ENCODE data around the gene C16orf86.

C16orf86 gene

DNA sequence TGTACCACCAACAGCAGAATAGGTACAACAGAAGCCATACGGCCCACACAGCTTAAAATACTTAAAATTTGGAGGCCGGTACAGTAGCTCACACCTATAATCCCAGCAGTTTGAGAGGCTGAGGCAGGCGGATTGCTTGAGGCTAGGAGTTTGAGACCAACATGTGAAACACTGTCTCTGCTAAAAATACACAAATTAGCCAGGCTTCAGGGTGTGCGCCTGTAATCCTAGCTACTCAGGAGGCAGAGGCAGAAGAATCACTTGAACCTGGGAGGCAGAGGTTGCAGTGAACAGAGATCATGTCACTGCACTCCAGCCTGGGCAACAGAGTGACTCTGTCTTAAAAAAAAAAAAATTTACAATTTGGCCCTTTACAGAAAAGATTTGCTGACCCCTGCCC lies 35.5 kb downstream of the C16orf86 start:
- Histone ChIP-seq H3K9ac (ENCODE audit: low read depth, low read length) (no peak overlapping the region), H3K36me3 (ENCODE audit: insufficient read depth, low read length) (peaks cover 11% of the 10 kb centered on the region; the same call in 1 of the 2 replicates), H3K27ac (ENCODE audit: low read depth, low read length) (no peak overlapping the region), H3K4me1 (ENCODE audit: insufficient read depth, low read length) (no peaks in the 10 kb centered on the region), H3K27me3 (ENCODE audit: insufficient read depth, low read length) (no peaks in the 10 kb centered on the region), H3K9me3 (ENCODE audit: insufficient read depth, low read depth, low read length) (no peaks in the 10 kb centered on the region), H3K4me3 (ENCODE audit: low read length) (no peak overlapping the region)
- 96% methylated on average over 4 of the region's 4 CpGs for WGBS

DNA sequence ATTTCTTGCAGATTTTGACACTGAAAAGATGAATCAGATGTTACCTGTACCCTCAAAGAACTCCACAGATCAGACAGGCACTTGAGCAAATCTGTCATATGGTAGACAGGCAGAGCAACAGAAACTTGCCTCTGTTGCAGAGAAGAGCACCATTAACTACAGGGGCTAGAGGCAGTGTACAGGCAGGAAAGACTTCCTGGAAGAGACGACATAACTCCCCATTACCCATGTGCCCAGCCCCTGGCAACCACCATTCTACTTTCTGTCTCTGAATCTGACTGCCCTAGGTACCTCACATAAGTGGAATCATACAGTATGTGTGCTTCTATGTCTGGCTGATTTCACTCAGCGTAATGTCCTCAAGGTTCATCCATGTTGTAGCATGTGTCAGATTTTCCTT lies 37.0 kb downstream of the C16orf86 start:
- Histone ChIP-seq H3K27me3 (ENCODE audit: insufficient read depth, low read length) (no peaks in the 10 kb centered on the region), H3K4me1 (ENCODE audit: insufficient read depth, low read length) (no peaks in the 10 kb centered on the region), H3K9ac (ENCODE audit: low read depth, low read length) (no peak overlapping the region), H3K36me3 (ENCODE audit: insufficient read depth, low read length) (peaks cover 7% of the 10 kb centered on the region; the same call in 1 of the 2 replicates), H3K27ac (ENCODE audit: low read depth, low read length) (no peak overlapping the region), H3K4me3 (ENCODE audit: low read length) (no peak overlapping the region), H3K9me3 (ENCODE audit: insufficient read depth, low read depth, low read length) (no peaks in the 10 kb centered on the region)
- 81% methylated on average over 2 of the region's 2 CpGs for WGBS

DNA sequence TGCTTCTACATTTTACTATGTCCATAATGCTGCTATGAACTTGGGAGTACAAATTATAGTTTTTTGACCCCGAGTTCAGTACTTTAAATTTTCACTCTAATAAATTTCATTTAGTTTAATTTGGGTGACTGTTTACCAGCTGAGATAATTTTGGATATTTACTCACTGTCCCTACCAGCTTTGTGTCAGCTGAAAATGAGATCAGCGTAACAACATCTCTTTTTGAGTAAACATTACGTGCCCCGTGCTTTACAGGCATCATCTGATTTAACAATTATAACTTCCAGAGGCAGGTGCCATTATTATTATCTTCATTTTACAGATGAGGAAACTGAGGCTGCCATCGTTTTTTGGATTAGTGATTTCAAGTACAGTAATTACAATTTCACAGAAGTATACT lies 37.5 kb downstream of the C16orf86 start:
- H3K9ac ChIP-seq (ENCODE audit: low read depth, low read length), result no peak overlapping the region
- 91% methylated on average over 4 of the region's 5 CpGs for WGBS

DNA sequence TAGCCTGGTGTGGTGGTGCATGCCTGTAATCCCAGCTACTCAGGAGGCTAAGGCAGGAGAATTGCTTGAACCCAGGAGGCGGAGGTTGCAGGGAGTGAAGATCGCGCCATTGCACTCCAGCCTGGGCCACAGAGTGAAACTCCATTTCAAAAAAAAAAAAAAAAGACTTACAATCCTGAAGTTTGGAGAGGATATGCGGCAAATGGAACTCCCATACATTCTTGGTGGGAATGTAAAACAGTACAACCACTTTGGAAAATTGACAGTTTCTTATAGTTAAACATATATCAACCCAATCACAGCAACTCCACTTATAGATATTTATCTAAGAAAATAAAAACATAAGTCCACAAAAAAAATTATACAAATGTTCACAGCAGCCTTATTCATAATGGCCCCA lies 40.6 kb downstream of the C16orf86 start:
- WGBS, result over 99% methylated on average over 3 of the region's 4 CpGs
- Histone ChIP-seq H3K9me3 (ENCODE audit: insufficient read depth, low read depth, low read length) (no peaks in the 10 kb centered on the region), H3K4me3 (ENCODE audit: low read length) (no peak overlapping the region), H3K36me3 (ENCODE audit: insufficient read depth, low read length) (peaks cover 2% of the 10 kb centered on the region; the same call in 1 of the 2 replicates), H3K9ac (ENCODE audit: low read depth, low read length) (no peak overlapping the region), H3K27ac (ENCODE audit: low read depth, low read length) (no peak overlapping the region), H3K4me1 (ENCODE audit: insufficient read depth, low read length) (peaks cover 8% of the 10 kb centered on the region; the same call in 1 of the 2 replicates), H3K27me3 (ENCODE audit: insufficient read depth, low read length) (no peaks in the 10 kb centered on the region)

More for the DNA sequence above, 37.5 kb downstream of the C16orf86 start:
- no peak overlapping the region for H3K4me3 ChIP-seq (ENCODE audit: low read length)
- H3K9me3 ChIP-seq (ENCODE audit: insufficient read depth, low read depth, low read length), result no peaks in the 10 kb centered on the region
- H3K27ac ChIP-seq (ENCODE audit: low read depth, low read length), result no peak overlapping the region
- no peaks in the 10 kb centered on the region for H3K27me3 ChIP-seq (ENCODE audit: insufficient read depth, low read length)
- peaks cover 2% of the 10 kb centered on the region; the same call in 1 of the 2 replicates for H3K36me3 ChIP-seq (ENCODE audit: insufficient read depth, low read length)
- H3K4me1 ChIP-seq (ENCODE audit: insufficient read depth, low read length), result peaks cover 4% of the 10 kb centered on the region; the same call in 1 of the 2 replicates

DNA sequence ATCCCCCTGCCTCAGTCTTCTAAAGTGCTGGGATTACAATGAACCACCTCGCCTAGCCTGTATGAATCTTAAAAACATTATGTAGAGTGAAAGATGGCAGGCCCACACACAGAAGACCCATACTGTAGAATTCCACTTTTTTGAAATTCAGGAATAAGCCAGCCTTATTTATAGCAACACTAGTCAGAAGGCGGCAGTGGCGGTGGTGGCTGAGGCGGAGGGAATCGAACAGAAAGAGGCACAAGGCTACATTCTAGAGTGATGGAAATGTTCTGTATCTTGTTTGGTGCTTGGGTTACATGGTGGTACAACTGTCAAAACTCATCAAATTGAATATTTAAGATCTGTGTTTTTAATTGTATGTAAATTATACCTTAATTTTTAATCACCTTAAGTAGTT lies 41.2 kb downstream of the C16orf86 start:
- H3K4me1 ChIP-seq (ENCODE audit: insufficient read depth, low read length), result peaks cover 8% of the 10 kb centered on the region; the same call in 1 of the 2 replicates
- no peak overlapping the region for H3K9ac ChIP-seq (ENCODE audit: low read depth, low read length)
- peaks cover 2% of the 10 kb centered on the region; the same call in 1 of the 2 replicates for H3K36me3 ChIP-seq (ENCODE audit: insufficient read depth, low read length)
- WGBS, result 95% methylated on average over 5 of the region's 5 CpGs
- no peaks in the 10 kb centered on the region for H3K9me3 ChIP-seq (ENCODE audit: insufficient read depth, low read depth, low read length)
- H3K4me3 ChIP-seq (ENCODE audit: low read length), result no peak overlapping the region
- no peaks in the 10 kb centered on the region for H3K27me3 ChIP-seq (ENCODE audit: insufficient read depth, low read length)
- H3K27ac ChIP-seq (ENCODE audit: low read depth, low read length), result no peak overlapping the region

DNA sequence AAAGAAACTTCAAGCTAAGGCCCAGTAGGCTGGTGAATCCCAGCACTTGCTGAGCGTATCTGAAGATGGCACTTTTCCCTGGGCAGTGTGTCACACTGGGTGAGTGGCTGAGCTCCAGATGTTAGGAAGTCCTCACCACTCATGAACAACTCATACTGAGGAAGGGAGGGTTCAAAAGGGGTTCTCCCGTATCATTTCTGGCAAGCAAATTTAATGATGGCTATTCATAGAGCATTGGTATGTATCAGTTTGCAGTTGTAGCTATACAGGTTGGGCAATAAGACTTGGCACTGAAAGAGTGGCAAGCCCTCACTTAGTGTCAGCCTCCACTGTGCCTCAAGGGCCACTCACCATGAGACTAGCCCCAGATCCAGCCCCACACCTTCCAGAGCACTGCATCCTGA lies 41.8 kb downstream of the C16orf86 start:
- Histone ChIP-seq H3K9ac (ENCODE audit: low read depth, low read length) (no peak overlapping the region), H3K4me3 (ENCODE audit: low read length) (no peak overlapping the region), H3K27ac (ENCODE audit: low read depth, low read length) (no peak overlapping the region), H3K9me3 (ENCODE audit: insufficient read depth, low read depth, low read length) (no peaks in the 10 kb centered on the region), H3K4me1 (ENCODE audit: insufficient read depth, low read length) (peaks cover 8% of the 10 kb centered on the region; the same call in 1 of the 2 replicates), H3K36me3 (ENCODE audit: insufficient read depth, low read length) (peaks cover 2% of the 10 kb centered on the region; the same call in 1 of the 2 replicates), H3K27me3 (ENCODE audit: insufficient read depth, low read length) (no peaks in the 10 kb centered on the region)
- 96% methylated on average over 2 of the region's 2 CpGs for WGBS

DNA sequence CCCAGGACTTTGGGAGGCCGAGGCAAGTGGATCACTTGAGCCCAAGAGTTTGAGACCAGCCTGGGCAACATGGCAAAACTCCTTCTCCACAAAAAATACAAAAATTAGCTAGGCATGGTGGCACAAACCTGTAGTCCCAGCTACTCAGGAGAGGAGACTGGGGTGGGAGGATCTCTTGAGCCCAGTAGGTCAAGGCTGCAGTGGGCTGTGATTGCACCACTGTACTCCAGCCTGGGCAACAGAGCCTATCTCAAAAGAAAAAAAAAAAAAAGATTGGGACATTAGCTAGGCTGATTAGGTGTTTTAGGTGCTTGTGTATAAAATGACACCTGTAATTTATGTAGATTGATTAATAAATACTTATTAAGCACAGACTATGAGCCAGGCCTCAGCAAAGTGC lies 42.4 kb downstream of the C16orf86 start:
- no peak overlapping the region for H3K27ac ChIP-seq (ENCODE audit: low read depth, low read length)
- 92% methylated on average over 1 of the region's 1 CpG for WGBS
- H3K4me1 ChIP-seq (ENCODE audit: insufficient read depth, low read length), result peaks cover 11% of the 10 kb centered on the region; the same call in 1 of the 2 replicates
- H3K36me3 ChIP-seq (ENCODE audit: insufficient read depth, low read length), result peaks cover 2% of the 10 kb centered on the region; the same call in 1 of the 2 replicates
- H3K9ac ChIP-seq (ENCODE audit: low read depth, low read length), result no peak overlapping the region
- no peak overlapping the region for H3K4me3 ChIP-seq (ENCODE audit: low read length)
- no peaks in the 10 kb centered on the region for H3K9me3 ChIP-seq (ENCODE audit: insufficient read depth, low read depth, low read length)
- no peaks in the 10 kb centered on the region for H3K27me3 ChIP-seq (ENCODE audit: insufficient read depth, low read length)

DNA sequence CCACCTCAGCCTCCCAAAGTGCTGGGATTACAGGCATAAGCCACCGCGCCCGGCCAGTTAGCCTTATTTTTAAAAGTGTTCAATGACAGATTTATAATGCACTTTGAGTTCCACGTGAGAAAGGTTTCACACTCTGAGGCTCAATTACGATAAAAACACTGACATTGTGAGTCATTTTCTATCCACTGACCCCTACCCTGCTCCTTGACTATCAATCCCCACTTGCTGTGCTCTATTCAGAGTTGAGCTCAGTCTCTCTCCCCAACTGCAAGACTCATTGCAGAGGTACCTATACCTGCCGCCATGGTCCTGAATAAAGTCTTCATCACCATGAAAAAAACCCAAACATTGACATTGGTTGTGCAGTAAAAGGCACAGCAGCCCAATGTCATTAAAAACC lies 44.0 kb downstream of the C16orf86 start:
- H3K27me3 ChIP-seq (ENCODE audit: insufficient read depth, low read length), result no peaks in the 10 kb centered on the region
- H3K27ac ChIP-seq (ENCODE audit: low read depth, low read length), result no peak overlapping the region
- peaks cover 11% of the 10 kb centered on the region; the same call in 1 of the 2 replicates for H3K4me1 ChIP-seq (ENCODE audit: insufficient read depth, low read length)
- no peaks in the 10 kb centered on the region for H3K36me3 ChIP-seq (ENCODE audit: insufficient read depth, low read length)
- WGBS, result 90% methylated on average over 6 of the region's 6 CpGs
- no peak overlapping the region for H3K9ac ChIP-seq (ENCODE audit: low read depth, low read length)
- no peak overlapping the region for H3K4me3 ChIP-seq (ENCODE audit: low read length)
- H3K9me3 ChIP-seq (ENCODE audit: insufficient read depth, low read depth, low read length), result no peaks in the 10 kb centered on the region

DNA sequence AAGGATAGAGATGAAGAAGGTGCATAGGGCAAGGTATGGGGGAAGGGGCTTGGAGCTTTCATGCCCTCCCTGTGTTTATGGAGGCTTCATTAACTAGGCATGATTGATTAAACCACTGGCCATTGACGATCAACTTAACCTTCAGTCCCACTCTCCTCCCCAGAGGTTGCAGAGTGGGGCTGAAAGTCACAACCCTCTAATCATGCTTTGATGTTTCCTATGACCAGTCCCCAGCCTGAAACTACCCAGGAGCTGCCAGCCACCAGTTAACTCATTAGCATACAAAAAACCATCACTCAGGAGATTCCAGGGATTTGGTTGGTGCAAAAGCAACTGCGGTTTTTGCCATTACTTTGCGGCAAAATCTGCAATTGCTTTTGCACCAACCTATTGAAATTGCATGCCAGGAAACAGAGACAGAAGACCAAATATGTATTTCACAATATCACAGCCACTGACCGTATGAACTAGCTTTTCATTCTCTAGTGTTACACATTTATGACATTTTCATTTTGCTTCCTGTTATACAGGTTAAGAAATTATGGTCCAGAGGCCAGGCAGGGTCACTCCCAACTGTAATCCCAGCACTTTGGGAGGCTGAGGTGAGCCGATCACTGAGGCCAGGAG lies 47.1 kb downstream of the C16orf86 start:
- Histone ChIP-seq H3K4me1 (ENCODE audit: insufficient read depth, low read length) (peaks cover 13% of the 10 kb centered on the region), H3K9ac (ENCODE audit: low read depth, low read length) (no peak overlapping the region), H3K27me3 (ENCODE audit: insufficient read depth, low read length) (no peaks in the 10 kb centered on the region), H3K36me3 (ENCODE audit: insufficient read depth, low read length) (peaks cover 4% of the 10 kb centered on the region; the same call in 1 of the 2 replicates), H3K4me3 (ENCODE audit: low read length) (no peak overlapping the region), H3K9me3 (ENCODE audit: insufficient read depth, low read depth, low read length) (no peaks in the 10 kb centered on the region), H3K27ac (ENCODE audit: low read depth, low read length) (no peak overlapping the region)
- 71% methylated on average over 5 of the region's 5 CpGs for WGBS

DNA sequence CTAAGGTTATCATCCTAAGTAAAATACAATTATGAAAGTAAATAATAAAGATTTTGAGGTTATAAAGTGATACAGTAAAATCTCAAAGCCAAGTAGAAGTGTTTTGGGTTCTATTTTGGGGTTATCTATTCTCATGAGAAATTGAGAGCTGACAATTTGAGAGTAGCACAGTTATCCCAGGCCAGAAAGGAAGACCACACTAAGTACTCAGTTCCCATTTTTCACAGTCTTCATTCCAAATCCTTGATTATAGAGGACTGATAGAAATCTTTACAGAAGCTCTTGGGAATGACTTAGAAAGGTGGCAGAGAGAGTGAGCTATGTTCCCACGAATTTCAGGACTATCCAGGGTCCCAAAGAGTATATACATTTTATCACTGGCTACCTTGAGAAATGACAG lies 47.9 kb downstream of the C16orf86 start:
- Histone ChIP-seq H3K27ac (ENCODE audit: low read depth, low read length) (no peak overlapping the region), H3K4me1 (ENCODE audit: insufficient read depth, low read length) (peaks cover 6% of the 10 kb centered on the region), H3K9ac (ENCODE audit: low read depth, low read length) (no peak overlapping the region), H3K36me3 (ENCODE audit: insufficient read depth, low read length) (peaks cover 4% of the 10 kb centered on the region; the same call in 1 of the 2 replicates), H3K27me3 (ENCODE audit: insufficient read depth, low read length) (no peaks in the 10 kb centered on the region), H3K9me3 (ENCODE audit: insufficient read depth, low read depth, low read length) (no peaks in the 10 kb centered on the region), H3K4me3 (ENCODE audit: low read length) (no peak overlapping the region)
- 78% methylated on average over 1 of the region's 1 CpG for WGBS

DNA sequence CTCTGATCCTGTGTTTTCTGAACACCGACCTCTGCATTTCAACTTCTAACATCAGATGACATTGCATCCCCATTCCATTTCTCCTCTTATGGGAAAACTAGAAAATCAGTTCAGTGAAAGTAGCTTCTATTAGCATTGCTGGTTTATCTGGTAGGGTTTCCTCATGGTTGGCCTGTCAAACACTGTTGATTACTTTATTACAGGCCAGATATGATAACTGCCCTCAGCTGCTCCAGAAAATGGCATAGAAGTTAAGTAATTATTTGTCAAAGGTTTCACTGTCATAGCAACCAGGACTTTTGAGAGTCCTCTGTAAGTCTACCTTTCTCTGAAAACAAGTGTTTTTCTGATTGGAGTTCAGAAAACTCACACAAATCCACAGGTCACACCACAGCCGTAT lies 49.5 kb downstream of the C16orf86 start:
- Histone ChIP-seq H3K36me3 (ENCODE audit: insufficient read depth, low read length) (peaks cover 4% of the 10 kb centered on the region; the same call in 1 of the 2 replicates), H3K9me3 (ENCODE audit: insufficient read depth, low read depth, low read length) (no peaks in the 10 kb centered on the region), H3K4me1 (ENCODE audit: insufficient read depth, low read length) (peaks cover 6% of the 10 kb centered on the region; the same call in 1 of the 2 replicates), H3K4me3 (ENCODE audit: low read length) (no peak overlapping the region), H3K27me3 (ENCODE audit: insufficient read depth, low read length) (no peaks in the 10 kb centered on the region), H3K27ac (ENCODE audit: low read depth, low read length) (no peak overlapping the region), H3K9ac (ENCODE audit: low read depth, low read length) (no peak overlapping the region)
- WGBS, result 93% methylated on average over 2 of the region's 2 CpGs

Measured in HUES64 (cell line).